HG03039 (cell line): ENCODE results near the gene PPP4R1.
"Not testable (repeated sequence)": the region's sequence is repeated elsewhere in the genome, so short reads cannot be mapped to it uniquely, and the experiment has no call there.

ENCODE experiments used
- ATAC-seq: cut with Tn5 transposase; IDR thresholded peaks from one replicate; pipeline ENCODE4 v1.9.1; 2021; ENCODE audit warnings: mild to moderate bottlenecking, moderate library complexity; ENCODE audit not compliant: unreplicated experiment

PPP4R1 gene, protein sequence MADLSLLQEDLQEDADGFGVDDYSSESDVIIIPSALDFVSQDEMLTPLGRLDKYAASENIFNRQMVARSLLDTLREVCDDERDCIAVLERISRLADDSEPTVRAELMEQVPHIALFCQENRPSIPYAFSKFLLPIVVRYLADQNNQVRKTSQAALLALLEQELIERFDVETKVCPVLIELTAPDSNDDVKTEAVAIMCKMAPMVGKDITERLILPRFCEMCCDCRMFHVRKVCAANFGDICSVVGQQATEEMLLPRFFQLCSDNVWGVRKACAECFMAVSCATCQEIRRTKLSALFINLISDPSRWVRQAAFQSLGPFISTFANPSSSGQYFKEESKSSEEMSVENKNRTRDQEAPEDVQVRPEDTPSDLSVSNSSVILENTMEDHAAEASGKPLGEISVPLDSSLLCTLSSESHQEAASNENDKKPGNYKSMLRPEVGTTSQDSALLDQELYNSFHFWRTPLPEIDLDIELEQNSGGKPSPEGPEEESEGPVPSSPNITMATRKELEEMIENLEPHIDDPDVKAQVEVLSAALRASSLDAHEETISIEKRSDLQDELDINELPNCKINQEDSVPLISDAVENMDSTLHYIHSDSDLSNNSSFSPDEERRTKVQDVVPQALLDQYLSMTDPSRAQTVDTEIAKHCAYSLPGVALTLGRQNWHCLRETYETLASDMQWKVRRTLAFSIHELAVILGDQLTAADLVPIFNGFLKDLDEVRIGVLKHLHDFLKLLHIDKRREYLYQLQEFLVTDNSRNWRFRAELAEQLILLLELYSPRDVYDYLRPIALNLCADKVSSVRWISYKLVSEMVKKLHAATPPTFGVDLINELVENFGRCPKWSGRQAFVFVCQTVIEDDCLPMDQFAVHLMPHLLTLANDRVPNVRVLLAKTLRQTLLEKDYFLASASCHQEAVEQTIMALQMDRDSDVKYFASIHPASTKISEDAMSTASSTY

DNA sequence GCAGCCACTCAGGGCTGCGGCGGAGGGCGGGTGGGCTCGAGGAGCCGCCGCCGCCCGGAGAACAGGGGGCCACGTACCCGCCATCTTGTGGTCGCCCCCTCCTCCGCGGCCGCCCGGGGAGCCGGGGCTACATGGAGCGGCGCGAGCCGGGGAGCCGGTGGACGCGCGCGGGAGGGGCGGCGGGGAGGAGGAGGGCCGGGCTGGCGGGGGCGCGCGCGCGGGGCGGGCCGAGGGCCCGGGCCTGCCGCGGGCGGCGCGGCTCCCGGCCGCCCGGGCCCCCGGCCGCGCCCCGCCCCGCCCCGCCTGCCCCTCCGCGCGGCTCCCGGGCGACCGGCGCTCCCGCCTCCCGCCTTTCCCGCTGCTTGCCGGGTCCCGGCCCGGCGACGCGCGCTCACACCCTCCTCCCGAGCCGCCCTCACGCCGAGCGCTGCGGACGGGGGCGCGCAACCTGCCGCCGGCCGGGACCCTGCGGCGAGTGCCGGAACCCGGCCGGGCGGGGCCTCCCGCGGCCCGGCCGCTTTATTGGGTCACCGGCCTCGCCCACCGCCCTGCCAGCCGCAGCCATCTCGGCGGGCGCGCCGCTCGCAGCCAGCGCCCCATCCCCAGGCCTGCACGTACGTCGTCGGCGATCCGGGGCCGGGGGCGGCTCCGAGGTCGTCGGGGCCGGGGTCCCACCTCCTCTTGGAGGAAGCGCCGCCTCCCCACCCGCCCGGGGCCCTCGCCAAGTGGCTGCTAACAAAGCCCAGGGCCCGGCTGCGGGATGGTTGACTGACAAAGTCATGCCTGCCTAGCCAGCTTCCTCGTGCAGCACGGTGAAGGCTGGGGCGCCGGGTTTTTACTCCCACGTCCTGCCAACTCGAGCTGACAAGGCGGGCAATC is at the start of gene PPP4R1:
Gene PPP4R1 (minus strand): TSS at position 159 of the 879 bp plus-strand sequence. CDS start 75 bp downstream, at position 84.
- peak; percentile 66 for ATAC-seq

DNA sequence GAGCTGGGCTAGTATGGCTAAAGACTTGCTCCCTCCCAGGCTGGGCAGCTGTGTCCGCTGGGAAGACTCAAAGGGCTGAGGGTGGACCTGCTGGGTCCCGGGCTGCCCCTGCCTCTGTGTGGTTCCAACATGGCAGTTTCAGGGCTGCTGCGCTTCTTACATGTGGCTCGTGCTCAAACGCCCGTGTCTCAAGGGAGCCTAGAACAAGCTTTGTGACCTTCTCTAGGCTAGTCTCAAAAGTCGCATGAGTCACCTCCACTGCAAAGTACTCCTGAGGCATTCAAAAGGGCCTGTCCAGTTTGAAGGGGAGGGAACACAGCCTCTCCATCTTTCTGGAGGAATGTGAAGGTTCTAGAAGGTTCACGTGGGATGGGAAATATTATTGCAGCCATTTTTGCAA is 49.0 kb upstream of the PPP4R1 start:
- ATAC-seq, result no peak

DNA sequence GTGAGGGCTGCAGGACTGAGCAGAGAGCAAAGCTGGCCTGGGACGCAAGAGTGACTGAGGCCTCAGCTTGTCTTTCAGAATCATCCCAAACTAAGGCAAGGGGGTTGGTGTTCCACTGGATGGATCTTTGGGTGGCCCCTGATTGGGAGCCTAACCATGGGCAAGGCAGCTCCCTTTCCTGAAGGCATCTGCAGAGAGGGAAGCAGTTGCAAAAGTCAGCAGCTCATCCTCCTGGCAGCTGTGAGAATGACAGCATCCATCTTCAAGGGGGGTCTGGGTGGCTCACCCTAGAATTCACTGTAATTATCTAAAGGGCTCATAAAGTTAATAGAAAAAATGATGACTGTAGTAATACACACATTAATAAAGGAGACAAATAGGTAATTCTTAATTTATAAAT is 47.2 kb upstream of the PPP4R1 start:
- ATAC-seq, result no peak

DNA sequence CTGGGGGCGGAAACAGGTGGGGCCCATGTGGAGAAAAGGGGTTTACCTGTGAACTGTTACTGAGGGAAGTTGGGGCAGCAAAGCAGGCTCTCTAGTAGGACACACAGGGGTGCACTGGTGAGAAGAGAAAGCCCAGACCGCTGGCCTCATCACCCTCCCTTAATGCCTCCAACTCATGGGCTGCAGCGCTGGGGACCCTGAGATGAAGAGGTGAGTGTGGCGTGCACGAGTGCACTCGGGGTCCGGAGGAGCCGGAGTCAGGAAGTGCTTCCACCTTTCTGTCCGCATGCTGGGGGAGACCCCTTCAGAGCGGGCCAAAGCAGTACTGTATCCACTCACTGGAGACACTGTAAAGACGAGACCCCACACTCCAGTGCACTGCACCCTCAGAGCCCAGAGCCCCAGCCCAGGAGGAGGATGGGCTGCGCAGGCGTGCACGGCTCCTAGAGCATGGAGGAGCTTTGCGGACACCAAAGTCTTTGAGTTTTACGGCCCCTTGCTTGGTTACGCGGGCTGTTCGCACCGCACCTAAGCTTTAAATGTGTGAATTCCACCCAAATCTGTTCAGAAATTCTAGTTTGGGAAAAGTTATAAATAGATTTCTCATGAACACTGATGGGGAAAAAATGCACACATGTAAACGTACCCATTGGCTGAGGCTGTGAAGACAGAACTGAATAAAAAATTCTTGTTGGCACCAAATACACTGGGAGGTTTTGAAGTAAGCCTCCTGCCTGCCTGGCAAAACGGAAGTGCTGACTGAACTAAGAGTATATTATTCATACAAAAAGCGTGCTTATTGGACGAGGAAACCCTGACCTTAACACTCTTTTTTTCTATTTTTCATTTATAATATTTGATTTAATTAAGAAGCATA is 45.4 kb upstream of the PPP4R1 start:
- no peak for ATAC-seq

DNA sequence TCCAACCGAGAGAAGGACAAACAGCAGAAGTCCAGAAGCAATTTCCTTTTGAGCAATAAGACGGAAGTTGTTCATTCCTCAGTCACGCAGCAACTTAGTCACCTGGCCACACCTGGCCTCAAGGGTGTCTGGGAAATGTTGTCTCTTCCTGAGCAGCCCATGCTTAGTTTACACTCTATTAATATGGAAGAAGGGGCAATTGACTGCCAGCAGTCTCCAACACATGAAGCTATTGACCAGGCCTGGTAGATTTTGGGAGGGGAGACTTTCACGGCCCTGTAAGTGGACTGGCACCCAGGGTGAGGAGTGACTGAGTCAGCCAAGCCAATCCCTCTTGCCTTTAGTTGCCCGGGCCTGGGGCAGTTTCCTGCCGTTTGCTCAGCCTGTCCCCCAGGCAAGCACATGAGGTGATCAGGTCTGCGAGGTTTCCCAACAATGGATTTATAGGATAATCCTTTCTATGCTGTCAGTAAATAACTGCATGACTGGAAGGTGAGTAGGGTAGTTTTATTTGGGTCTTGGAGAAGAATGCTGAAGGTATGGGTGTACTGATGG is 43.8 kb upstream of the PPP4R1 start:
- ATAC-seq, result no peak

DNA sequence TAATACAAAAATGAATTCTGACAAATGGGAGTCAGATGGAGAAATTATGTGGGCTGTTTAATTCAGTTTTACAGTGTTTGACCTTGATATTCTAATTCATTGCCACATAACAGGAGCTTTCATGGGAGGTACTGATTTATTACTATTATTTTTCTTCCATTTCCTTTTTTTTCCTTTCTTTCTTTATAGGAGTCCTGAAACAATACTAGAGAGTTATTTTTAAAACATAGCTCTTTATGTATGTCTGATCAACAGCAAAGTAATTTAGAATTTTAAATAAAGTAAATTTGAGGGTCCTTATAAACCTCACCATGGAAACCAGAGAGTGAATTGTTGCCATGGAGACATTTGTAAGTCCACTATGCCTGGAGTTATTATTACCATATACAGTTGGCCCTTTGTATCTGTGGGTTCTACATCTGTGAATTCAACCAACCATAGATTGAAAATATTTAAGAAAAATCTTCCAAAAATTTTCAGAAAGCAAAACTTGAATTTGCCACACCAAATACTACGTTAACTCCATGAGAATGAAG is 40.9 kb upstream of the PPP4R1 start:
- ATAC-seq, result no peak

DNA sequence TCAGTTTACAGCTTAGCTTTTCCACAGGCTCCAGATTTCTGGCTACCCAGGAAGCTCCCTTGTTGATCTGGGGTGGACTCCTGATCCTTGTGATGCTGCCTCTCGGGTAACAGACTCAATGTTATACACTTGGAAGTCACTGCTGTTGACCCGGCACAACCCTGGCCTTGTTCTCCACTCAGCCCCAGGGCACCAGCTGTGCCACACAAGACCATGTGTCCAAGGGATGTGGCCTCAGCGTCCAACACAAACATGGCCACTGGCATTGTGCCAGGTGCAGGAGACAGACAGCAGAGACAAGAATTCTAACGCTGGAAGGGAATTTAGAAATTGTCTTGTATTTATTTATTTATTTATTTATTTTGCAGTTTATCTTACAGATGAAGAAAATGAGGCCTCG is 39.0 kb upstream of the PPP4R1 start:
- no peak for ATAC-seq

DNA sequence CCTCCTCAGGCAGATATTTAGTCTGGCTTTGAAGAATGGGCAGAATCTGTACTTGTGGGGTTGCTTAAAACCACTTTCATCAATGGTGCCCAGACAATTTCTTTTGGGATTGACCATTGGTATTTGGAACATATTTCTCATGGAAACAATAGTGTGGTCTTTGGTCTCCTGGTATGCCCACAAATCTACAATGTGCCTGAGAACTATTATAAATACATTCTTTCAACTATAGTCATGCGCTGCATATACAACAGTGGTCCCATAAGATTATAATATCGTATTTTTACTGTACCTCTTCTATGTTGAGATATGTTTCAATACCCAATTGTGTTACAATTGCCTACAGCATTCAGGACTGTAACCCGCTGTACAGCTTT is 34.8 kb upstream of the PPP4R1 start:
- no peak for ATAC-seq

DNA sequence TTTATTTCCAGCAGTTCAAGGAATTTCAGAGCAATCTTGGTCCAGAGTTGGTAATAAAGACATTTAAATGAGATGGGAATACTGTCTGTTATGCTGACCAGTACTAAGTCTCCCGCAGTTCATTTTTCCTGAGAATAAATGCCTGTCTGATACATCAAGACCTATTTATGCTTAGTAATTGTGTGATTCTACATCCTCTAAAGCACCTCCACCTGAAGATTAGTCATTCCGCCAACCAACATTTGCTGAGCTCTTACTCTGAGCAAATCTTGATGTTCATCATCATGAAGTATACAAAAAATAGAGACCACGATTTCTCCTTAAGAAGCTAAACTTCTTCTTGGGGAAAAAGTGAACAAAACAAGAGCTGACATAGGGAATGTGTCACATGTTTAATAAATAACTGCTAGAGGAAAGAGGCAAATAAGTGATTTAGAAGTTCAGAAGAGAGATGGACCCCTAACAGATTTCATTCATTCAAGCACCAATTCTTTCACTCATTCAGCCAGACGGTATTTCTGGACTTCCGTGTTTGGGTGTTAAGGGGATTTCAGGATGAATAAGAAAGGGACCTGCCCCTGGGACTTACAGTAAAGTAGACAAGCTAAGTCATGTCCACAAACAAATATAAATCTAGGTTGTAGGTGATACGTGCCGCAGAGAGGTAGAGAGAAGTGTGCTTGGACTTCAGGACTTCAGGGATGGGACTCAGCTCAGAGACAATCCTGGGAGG is 34.2 kb upstream of the PPP4R1 start:
- no peak for ATAC-seq

DNA sequence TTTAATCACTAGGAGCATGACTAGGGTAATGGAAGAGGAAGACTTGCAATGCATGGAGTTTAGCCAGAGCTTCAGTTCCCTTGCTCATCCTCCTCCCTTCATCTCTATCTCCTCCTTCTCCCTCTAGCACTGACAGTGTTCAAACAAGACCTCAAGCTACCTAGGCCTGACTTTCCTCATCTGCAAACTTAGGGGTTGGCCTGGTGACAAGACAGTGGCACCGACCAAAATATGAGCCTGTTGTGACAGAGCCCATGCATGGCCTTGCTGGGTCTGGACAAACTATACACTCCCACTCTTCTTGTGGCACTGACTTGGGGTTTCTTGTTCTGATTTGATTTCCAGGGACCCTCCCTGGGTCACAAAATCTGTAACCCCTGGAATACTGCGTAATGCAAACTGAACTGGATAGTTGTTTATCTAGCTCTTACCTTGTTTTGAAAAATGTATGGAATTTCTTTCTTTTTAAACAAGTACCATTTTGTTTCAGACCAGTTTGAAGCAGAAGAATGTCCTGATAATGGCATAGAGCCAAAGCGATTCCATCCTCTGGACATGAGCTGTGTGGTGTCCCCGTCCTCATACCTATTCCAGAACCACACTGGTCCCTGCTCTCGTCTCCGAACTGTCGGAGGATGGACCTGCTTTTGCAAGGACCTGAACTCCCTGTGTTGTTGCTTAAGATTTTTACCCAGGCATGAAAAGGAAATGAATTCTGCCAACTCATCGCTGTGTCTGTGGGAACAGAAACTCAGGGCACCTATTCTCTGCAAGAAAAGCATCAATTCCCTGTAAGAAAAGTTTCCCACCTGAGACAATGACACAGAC is 33.4 kb upstream of the PPP4R1 start:
- ATAC-seq, result no peak

DNA sequence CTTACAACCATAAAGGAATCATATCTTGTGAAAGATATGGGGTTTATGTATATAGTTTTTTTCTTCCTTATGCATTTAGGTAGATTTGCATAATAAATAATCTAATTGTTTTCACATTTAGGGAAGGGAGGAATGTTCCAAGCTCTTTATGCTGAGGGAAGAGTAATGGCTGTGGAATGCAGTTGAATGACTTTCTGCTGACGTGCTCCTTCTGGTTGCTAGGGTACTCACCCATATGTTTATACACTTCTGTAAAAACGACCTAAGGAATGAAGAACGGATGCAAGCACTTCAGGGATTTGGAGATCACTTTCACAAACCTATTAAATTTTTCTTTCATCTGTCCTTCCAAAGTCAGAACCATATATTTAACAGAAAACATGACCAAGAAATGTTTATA is 29.2 kb upstream of the PPP4R1 start:
- ATAC-seq, result no peak

DNA sequence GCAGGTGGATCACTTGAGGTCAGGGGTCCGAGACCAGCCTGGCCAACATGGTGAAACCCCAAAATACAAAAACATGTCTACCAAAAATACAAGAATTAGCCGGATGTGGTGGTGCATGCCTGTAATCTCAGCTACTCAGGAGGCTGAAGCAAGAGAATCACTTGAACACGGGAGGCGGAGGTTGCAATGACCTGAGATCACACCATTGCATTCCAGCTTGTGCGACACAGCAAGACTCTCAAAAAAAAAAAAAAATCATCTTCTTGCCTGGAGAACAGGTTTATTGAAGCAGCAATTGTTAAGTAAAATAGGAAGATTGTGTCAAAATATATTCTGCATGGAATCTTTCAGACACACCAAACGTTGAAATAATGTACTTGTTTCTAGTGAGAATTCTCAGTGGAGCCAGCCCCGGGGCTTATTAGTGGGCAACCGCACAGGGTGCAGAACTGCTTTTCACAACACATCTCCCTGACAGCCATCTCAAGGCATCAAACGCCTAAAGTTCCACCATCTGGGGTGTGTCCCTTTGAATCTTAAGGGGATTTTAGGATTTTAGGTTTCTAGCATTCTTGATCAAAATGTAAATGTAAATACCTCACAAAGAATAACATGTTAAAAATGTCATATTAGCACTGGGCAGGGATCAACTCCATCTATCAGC is 28.6 kb upstream of the PPP4R1 start:
- no peak for ATAC-seq

DNA sequence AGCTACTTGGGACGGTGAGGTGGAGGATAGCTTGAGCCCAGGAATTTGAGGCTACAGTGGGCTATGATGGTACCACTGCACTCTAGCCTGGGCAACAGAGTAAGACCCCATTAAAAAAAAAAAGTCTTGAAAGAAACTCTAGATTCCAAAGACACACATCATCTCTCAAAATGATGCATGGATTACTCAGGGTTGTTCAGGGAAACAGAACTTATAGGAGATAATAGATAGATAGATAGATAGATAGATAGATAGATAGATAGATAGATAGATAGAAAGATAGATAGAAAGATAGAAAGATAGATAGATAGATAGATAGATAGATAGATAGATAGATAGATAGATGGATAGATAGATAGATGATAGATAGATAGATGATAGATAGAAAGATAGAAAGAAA is 26.7 kb upstream of the PPP4R1 start:
- ATAC-seq, result not testable (repeated sequence)

DNA sequence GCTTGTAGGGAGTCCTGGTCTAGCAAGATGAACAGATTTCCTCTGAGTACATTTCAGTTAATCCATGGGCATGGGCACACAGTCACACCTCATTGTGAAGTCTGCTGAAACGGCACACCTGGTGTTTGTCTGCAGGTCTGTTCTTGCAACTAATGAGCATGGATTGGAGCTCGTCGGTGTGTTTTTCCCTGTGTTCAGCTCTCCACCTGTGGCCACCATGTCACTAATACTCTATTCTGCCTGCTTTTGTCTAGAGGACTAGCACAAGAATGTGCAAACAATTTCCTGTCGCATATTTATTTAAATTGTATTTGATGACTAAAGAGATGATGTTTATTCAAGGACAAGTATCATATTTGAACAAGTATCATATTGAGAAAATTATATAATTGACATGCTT is 24.5 kb upstream of the PPP4R1 start:
- no peak for ATAC-seq

DNA sequence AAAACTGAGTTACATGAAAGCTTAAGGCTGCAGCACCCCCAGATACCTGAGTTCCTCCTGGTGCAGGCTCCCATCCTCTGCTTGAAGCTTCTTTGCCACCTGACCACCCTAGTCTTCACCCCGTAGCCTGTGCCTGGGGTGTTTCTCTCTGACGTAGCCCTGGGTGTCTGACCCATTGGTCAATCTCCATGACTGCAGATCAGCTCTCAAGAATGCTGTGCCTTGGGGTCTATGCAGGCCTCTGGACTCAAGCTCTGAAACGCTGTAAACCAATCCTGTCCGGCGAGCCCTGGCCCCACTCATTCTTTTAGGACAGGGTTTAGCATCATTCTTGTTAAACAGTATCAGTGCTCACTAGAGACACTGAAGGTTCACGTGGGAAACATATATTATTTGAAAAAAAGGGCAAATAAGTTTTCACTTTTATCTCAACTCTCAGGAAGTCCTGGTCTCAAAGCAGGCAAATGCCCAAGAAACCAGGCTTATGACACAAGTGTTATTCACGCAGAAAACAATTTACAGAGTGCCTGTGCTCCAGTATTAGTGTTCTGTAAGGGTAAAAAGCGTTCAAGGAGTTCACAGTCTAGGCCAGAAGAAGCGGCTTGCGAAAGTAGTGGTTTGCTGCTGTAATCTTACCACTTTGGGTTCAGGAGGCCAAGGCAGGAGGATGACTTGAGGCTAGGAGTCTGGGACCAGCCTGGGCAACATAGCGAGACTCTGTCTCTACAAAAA is 22.8 kb upstream of the PPP4R1 start:
- no peak for ATAC-seq

DNA sequence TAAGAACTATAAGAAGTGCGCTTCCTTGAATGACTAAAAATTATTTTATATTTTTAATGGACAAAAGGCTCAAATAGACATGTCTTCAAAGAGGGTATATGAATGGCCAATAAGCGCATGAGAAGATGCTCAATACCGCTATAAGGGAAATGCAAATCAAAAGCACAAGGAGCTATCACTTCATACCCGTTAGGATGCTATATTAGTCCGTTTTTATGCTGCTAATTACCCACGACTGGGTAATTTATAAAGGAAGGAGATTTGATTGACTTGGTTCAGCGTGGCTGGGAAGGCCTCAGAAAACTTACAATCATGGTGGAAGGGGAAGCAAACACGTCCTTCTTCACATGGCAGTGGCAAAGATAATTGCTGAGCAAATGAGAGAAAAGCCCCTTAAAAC is 20.5 kb upstream of the PPP4R1 start:
- no peak for ATAC-seq
